KOPT-K1 (cell line): ENCODE results near the gene GPR142.

ENCODE experiments used
- H3K27ac ChIP-seq: fragments of 200-600 bp; sonication (generic); 2 replicates; pipeline ENCODE4 v1.5.1; 2016; ENCODE audit warnings: antibody characterized with exemption, mild to moderate bottlenecking, low read depth, low read length; ENCODE audit not compliant: poor library complexity, severe bottlenecking
- H3K36me3 ChIP-seq: fragments of 200-600 bp; sonication (generic); 2 replicates; pipeline ENCODE4 v1.5.1; 2017; ENCODE audit warnings: antibody characterized with exemption, mild to moderate bottlenecking, low read length, moderate library complexity; ENCODE audit not compliant: insufficient read depth
- H3K9me3 ChIP-seq: fragments of 200-600 bp; sonication (generic); 2 replicates; pipeline ENCODE4 v1.5.1; 2017; ENCODE audit warnings: antibody characterized with exemption, low read length, mild to moderate bottlenecking; ENCODE audit not compliant: insufficient read depth, poor library complexity, severe bottlenecking

Gene GPR142

GRCh38 chr17:74413491-74413890, 46.2 kb downstream of the GPR142 start:
- no peaks in the 10 kb centered on the region for H3K36me3 ChIP-seq
- H3K9me3 ChIP-seq: no peaks in the 10 kb centered on the region
- no peak overlapping the region for H3K27ac ChIP-seq

- no peak overlapping the region for H3K27ac ChIP-seq
- H3K9me3 ChIP-seq: no peaks in the 10 kb centered on the region
- no peaks in the 10 kb centered on the region for H3K36me3 ChIP-seq
These were observed 47.2 kb downstream of the GPR142 start for GRCh38 chr17:74414510-74414909.

- Histone ChIP-seq H3K9me3 (no peaks in the 10 kb centered on the region), H3K36me3 (no peaks in the 10 kb centered on the region), H3K27ac (no peak overlapping the region)
These were observed 48.5 kb downstream of the GPR142 start for GRCh38 chr17:74415608-74416396.

- Histone ChIP-seq H3K36me3 (no peaks in the 10 kb centered on the region), H3K27ac (no peak overlapping the region), H3K9me3 (no peaks in the 10 kb centered on the region)
These were observed 50.1 kb downstream of the GPR142 start for GRCh38 chr17:74417178-74418045.

- Histone ChIP-seq H3K27ac (no peak overlapping the region), H3K9me3 (no peaks in the 10 kb centered on the region), H3K36me3 (no peaks in the 10 kb centered on the region)
These were observed 52.7 kb downstream of the GPR142 start for GRCh38 chr17:74419928-74420411.
